K562 (cell line): ENCODE data around the gene ZNF219. TPM values are rescaled to one million over a fixed set of nuclear protein-coding genes. Genes with fewer than 3 reads are reported as not detected.

Experiments used
- ARID2 ChIP-seq: fragments of 450-650 bp; IDR thresholded peaks from 2 replicates; pipeline ENCODE4 v1.6.1; 2017; ENCODE audit warnings: antibody characterized with exemption, mild to moderate bottlenecking
- BRF2 ChIP-seq: IDR thresholded peaks from 3 replicates; pipeline ENCODE4 v1.6.1; 2011; ENCODE audit warnings: borderline replicate concordance, mild to moderate bottlenecking; ENCODE audit not compliant: insufficient read length, insufficient read depth
- CHD1 ChIP-seq: fragments of 200-600 bp; sonication (generic); IDR thresholded peaks from one replicate; pipeline ENCODE4 v1.6.1; 2012; ENCODE audit warnings: mild to moderate bottlenecking, moderate library complexity, low read length, inconsistent platforms
- CSDE1 ChIP-seq, 2 experiments: fragments of 450-650 bp; IDR thresholded peaks; 2 replicates each; pipeline ENCODE4 v1.6.1; 2016; ENCODE audit warnings: mild to moderate bottlenecking in 1 of 2
- ESRRA ChIP-seq: fragments of 450-650 bp; IDR thresholded peaks from 2 replicates; pipeline ENCODE4 v1.6.1; 2014; ENCODE audit warnings: low read depth, mild to moderate bottlenecking, moderate library complexity, borderline replicate concordance
- GATAD2A ChIP-seq: fragments of 450-650 bp; IDR thresholded peaks from 2 replicates; pipeline ENCODE4 v1.6.1; 2017
- GMEB1 ChIP-seq: fragments of 250-450 bp; sonication (Bioruptor Pico); IDR thresholded peaks from 2 replicates; pipeline ENCODE4 v1.4.0; 2020; ENCODE audit warnings: mild to moderate bottlenecking
- HDAC1 ChIP-seq, 2 experiments: fragments of 450-650 bp; IDR thresholded peaks; 2 replicates each; pipeline ENCODE4 v1.6.1; 2016 to 2017; ENCODE audit warnings: inconsistent platforms in 1 of 2, mild to moderate bottlenecking in 1 of 2, moderate library complexity in 1 of 2
- HDAC6 ChIP-seq: IDR thresholded peaks from 2 replicates; pipeline ENCODE4 v1.6.1; 2012; ENCODE audit warnings: low read depth, mild to moderate bottlenecking, control low read depth, inconsistent platforms, low read length, moderate library complexity
- HMBOX1 ChIP-seq: sonication (generic); IDR thresholded peaks from 2 replicates; pipeline ENCODE4 v1.6.1; 2016
- NONO ChIP-seq, 2 experiments: fragments of 200-400 bp in 1 of 2; fragments of 450-650 bp in 1 of 2; formaldehyde crosslinking in 1 of 2; IDR thresholded peaks; 2 replicates each; pipeline ENCODE4 v1.6.1; 2017; ENCODE audit warnings: low read depth in 2 of 2, mild to moderate bottlenecking in 2 of 2, moderate library complexity in 2 of 2, low read length in 1 of 2
- PCBP1 ChIP-seq: fragments of 200-400 bp; formaldehyde crosslinking; IDR thresholded peaks from 2 replicates; pipeline ENCODE4 v1.6.1; 2018; ENCODE audit warnings: mild to moderate bottlenecking, low read depth, low read length; ENCODE audit not compliant: poor library complexity, severe bottlenecking
- PRMT5 ChIP-seq: sonication (generic); formaldehyde crosslinking; IDR thresholded peaks from 2 replicates; pipeline ENCODE4 v1.5.0; 2020; ENCODE audit warnings: missing genetic modification reagents
- RAD51 ChIP-seq: fragments of 450-650 bp; IDR thresholded peaks from 2 replicates; pipeline ENCODE4 v1.7.1; 2016; ENCODE audit warnings: low read depth, mild to moderate bottlenecking, borderline replicate concordance
- RBM22 ChIP-seq: fragments of 200-400 bp; formaldehyde crosslinking; IDR thresholded peaks from 2 replicates; pipeline ENCODE4 v1.6.1; 2018; ENCODE audit warnings: low read length, low read depth; ENCODE audit not compliant: poor library complexity, severe bottlenecking
- TEAD4 ChIP-seq, 2 experiments: sonication (generic) in 1 of 2; formaldehyde crosslinking in 1 of 2; IDR thresholded peaks; 2 replicates each; pipeline versions ENCODE4 v1.6.1 to v1.8.0; 2012 to 2022; ENCODE audit warnings: borderline replicate concordance in 1 of 2, inconsistent platforms in 1 of 2, low read length in 1 of 2, mild to moderate bottlenecking in 1 of 2, missing genetic modification reagents in 1 of 2
- UBTF ChIP-seq, 2 experiments: IDR thresholded peaks; 2 replicates each; pipeline ENCODE4 v1.6.1; 2012; ENCODE audit warnings: improper control_type of control experiment in 2 of 2, low read depth in 2 of 2, low read length in 2 of 2, borderline replicate concordance in 1 of 2
- ZBTB2 ChIP-seq: fragments of 450-650 bp; IDR thresholded peaks from 2 replicates; pipeline ENCODE4 v1.6.1; 2016; ENCODE audit warnings: antibody characterized with exemption
- ZBTB7A ChIP-seq: IDR thresholded peaks from 2 replicates; pipeline ENCODE4 v1.6.1; 2011; ENCODE audit warnings: low read depth, mild to moderate bottlenecking, low read length, moderate library complexity, borderline replicate concordance; ENCODE audit not compliant: control insufficient read depth
- ZKSCAN1 ChIP-seq: fragments of 150-350 bp; IDR thresholded peaks from 2 replicates; pipeline ENCODE4 v1.6.1; 2016; ENCODE audit warnings: low read depth, low read length
- ZNF24 ChIP-seq: fragments of 450-650 bp; IDR thresholded peaks from 2 replicates; pipeline ENCODE4 v1.6.1; 2016
- ZNF717 ChIP-seq: fragments of 250-450 bp; sonication (Bioruptor Pico); IDR thresholded peaks from 2 replicates; pipeline ENCODE4 v1.5.0; 2021
- polyA plus RNA-seq, 8 experiments: library from polyadenylated mRNA; depleted of rRNA in 4 of 8; stranded (reverse) in 5 of 8; unstranded in 3 of 8; fragments of >200 nt; fragmentation: Nextera tagmentation in 2 of 8; fragmentation: Illumina TruSeq in 1 of 8; extraction: Ambion mirVana in 2 of 8; extraction: Trizol in 1 of 8; gene quantifications; 2 replicates each; pipeline versions ENCODE4 v1.2.1 to v1.2.3, GENCODE V29; 2011 to 2014; ENCODE audit warnings: inconsistent platforms in 1 of 8, missing spikeins in 1 of 8
- total RNA-seq, 7 experiments: library from RNA; depleted of rRNA in 6 of 7; stranded (reverse); fragments of >200 nt in 6 of 7; fragmentation: Illumina TruSeq in 2 of 7; extraction: Trizol in 2 of 7; gene quantifications; 2 replicates each; pipeline versions ENCODE4 v1.2.1 to v1.2.3, GENCODE V29; 2011 to 2021; ENCODE audit warnings: low replicate concordance in 1 of 7

The ZNF219 gene
- total and polyA plus RNA-seq, 9 of the 15 experiments (the other 6 are each of a cell fraction or from before 2014, with no cell fraction given) = 0.29 to 10.6 (median 2.8) TPM

- TF ChIP-seq ZNF24 (no peak), CHD1 (no peak), ZBTB7A (no peak), ESRRA (no peak), HMBOX1 (no peak), ARID2 (no peak), BRF2 (no peak), HDAC1 (IDR thresholded peaks at IDR 0.05) (0 out of 4 replicates have a peak, but pooled peaks of 1 of the 2 experiments have one; percentile 19), GATAD2A (no peak), RAD51 (no peak; the same call in 1 of the 2 replicates), HDAC6 (no peak), PRMT5 (no peak), ZKSCAN1 (no peak), ZBTB2 (no peak), ZNF717 (CRISPR knock-in tag) (no peak), GMEB1 (CRISPR knock-in tag) (no peak), NONO (IDR thresholded peaks at IDR 0.05; ENCODE audit: low read depth in 2 of 2, low read length in 1 of 2) (no peak), PCBP1 (no peak), UBTF (IDR thresholded peaks at IDR 0.05; ENCODE audit: borderline replicate concordance in 1 of 2, low read depth in 2 of 2, low read length in 2 of 2) (0 out of 4 replicates have a peak, but pooled peaks of 1 of the 2 experiments have one; percentile 23), CSDE1 (IDR thresholded peaks at IDR 0.05) (0 out of 4 replicates have a peak, but pooled peaks of 1 of the 2 experiments have one; percentile 16), RBM22 (no peak), TEAD4 (IDR thresholded peaks at IDR 0.05; ENCODE audit: low read length) (no peak), TEAD4 (CRISPR knock-in tag; IDR thresholded peaks at IDR 0.05; ENCODE audit: borderline replicate concordance) (no peak)
Observed at GRCh38 chr14:21103411-21103709, 4.9 kb upstream of the ZNF219 start (continued).
